H9 (cell line): ENCODE data around the gene FANCC. TPM values are rescaled to one million over a fixed set of nuclear protein-coding genes. Genes with fewer than 3 reads are reported as not detected.

Experiments
- DNase-seq: peaks from one replicate; pipeline ENCODE4 v3.0.0-alpha.2; 2017
- H2AFZ ChIP-seq: one replicate; pipeline ENCODE4 v1.6.1; 2013; ENCODE audit warnings: mild to moderate bottlenecking, low read length, control low read depth, moderate library complexity
- H2AK5ac ChIP-seq: 2 replicates; pipeline ENCODE4 v1.6.1; 2013; ENCODE audit warnings: low read length, control low read depth, mixed read lengths; ENCODE audit not compliant: insufficient read length
- H2BK120ac ChIP-seq: one replicate; pipeline ENCODE4 v1.6.1; 2013; ENCODE audit warnings: low read depth, mild to moderate bottlenecking, low read length, control low read depth, inconsistent platforms; ENCODE audit not compliant: poor library complexity, severe bottlenecking
- H2BK12ac ChIP-seq: 2 replicates; pipeline ENCODE4 v1.6.1; 2013; ENCODE audit warnings: low read length, control low read depth, mixed read lengths, low read depth; ENCODE audit not compliant: insufficient read length
- H2BK15ac ChIP-seq: 2 replicates; pipeline ENCODE4 v1.6.1; 2013; ENCODE audit warnings: low read depth, low read length, control low read depth
- H2BK20ac ChIP-seq: one replicate; pipeline ENCODE4 v1.6.1; 2013; ENCODE audit warnings: low read depth, mild to moderate bottlenecking, low read length, control low read depth, inconsistent platforms; ENCODE audit not compliant: poor library complexity, severe bottlenecking
- H2BK5ac ChIP-seq: 2 replicates; pipeline ENCODE4 v1.6.1; 2013; ENCODE audit warnings: low read length, control low read depth, mixed read lengths; ENCODE audit not compliant: insufficient read length
- H3K14ac ChIP-seq: 2 replicates; pipeline ENCODE4 v1.6.1; 2013; ENCODE audit warnings: low read length, control low read depth; ENCODE audit not compliant: insufficient read depth
- H3K18ac ChIP-seq: 2 replicates; pipeline ENCODE4 v1.6.1; 2013; ENCODE audit warnings: low read depth, mild to moderate bottlenecking, mixed read lengths, low read length, control low read depth; ENCODE audit not compliant: insufficient read length
- H3K23ac ChIP-seq: 2 replicates; pipeline ENCODE4 v1.6.1; 2013; ENCODE audit warnings: low read length, control low read depth, mixed read lengths, low read depth; ENCODE audit not compliant: insufficient read length
- H3K23me2 ChIP-seq: 2 replicates; pipeline ENCODE4 v1.6.1; 2013; ENCODE audit warnings: low read depth, mild to moderate bottlenecking, mixed read lengths, low read length, control low read depth; ENCODE audit not compliant: insufficient read length, poor library complexity, severe bottlenecking
- H3K27ac ChIP-seq: 2 replicates; pipeline ENCODE4 v1.5.1; 2013; ENCODE audit warnings: low read length, control low read depth, mixed read lengths, low read depth; ENCODE audit not compliant: insufficient read length
- H3K27me3 ChIP-seq: 2 replicates; pipeline ENCODE4 v1.6.1; 2013; ENCODE audit warnings: low read length, control low read depth, inconsistent platforms; ENCODE audit not compliant: insufficient read depth
- H3K4ac ChIP-seq: 2 replicates; pipeline ENCODE4 v1.6.1; 2013; ENCODE audit warnings: low read depth, mild to moderate bottlenecking, control low read depth, inconsistent platforms, low read length, moderate library complexity
- H3K4me1 ChIP-seq: 2 replicates; pipeline ENCODE4 v1.6.1; 2013; ENCODE audit warnings: low read length, control low read depth, inconsistent platforms; ENCODE audit not compliant: insufficient read depth
- H3K4me2 ChIP-seq: 2 replicates; pipeline ENCODE4 v1.6.1; 2013; ENCODE audit warnings: low read length, control low read depth, mixed read lengths; ENCODE audit not compliant: insufficient read length, insufficient read depth
- H3K56ac ChIP-seq: 2 replicates; pipeline ENCODE4 v1.6.1; 2013; ENCODE audit warnings: low read depth, mild to moderate bottlenecking, mixed read lengths, low read length, control low read depth; ENCODE audit not compliant: insufficient read length
- H3K79me1 ChIP-seq: 2 replicates; pipeline ENCODE4 v1.6.1; 2013; ENCODE audit warnings: low read depth, mild to moderate bottlenecking, moderate library complexity, low read length, control low read depth, inconsistent platforms; ENCODE audit not compliant: insufficient read depth, poor library complexity, severe bottlenecking
- H3K79me2 ChIP-seq: 2 replicates; pipeline ENCODE4 v1.6.1; 2013; ENCODE audit warnings: low read length, control low read depth, inconsistent platforms; ENCODE audit not compliant: insufficient read depth
- H3K9ac ChIP-seq: 2 replicates; pipeline ENCODE4 v1.6.1; 2013; ENCODE audit warnings: low read length, control low read depth, mixed read lengths; ENCODE audit not compliant: insufficient read length; ENCODE audit errors: extremely low read depth
- H3K9me3 ChIP-seq: one replicate; pipeline ENCODE4 v1.6.1; 2013; ENCODE audit warnings: low read depth, low read length, inconsistent platforms; ENCODE audit not compliant: control insufficient read depth
- H3T11ph ChIP-seq: one replicate; pipeline ENCODE4 v1.6.1; 2013; ENCODE audit warnings: mild to moderate bottlenecking, low read length, control low read depth, inconsistent platforms
- H4K20me1 ChIP-seq: one replicate; pipeline ENCODE4 v1.6.1; 2013; ENCODE audit not compliant: control insufficient read depth, insufficient read length, insufficient read depth
- H4K5ac ChIP-seq: 2 replicates; pipeline ENCODE4 v1.6.1; 2013; ENCODE audit warnings: low read depth, mild to moderate bottlenecking, mixed read lengths, low read length, control low read depth; ENCODE audit not compliant: insufficient read length
- H4K8ac ChIP-seq: replicated peaks from 2 replicates; pipeline ENCODE4 v1.6.1; 2013; ENCODE audit warnings: low read length, control low read depth, mixed read lengths, low read depth; ENCODE audit not compliant: insufficient read length
- H4K91ac ChIP-seq: 2 replicates; pipeline ENCODE4 v1.6.1; 2013; ENCODE audit warnings: low read depth, mild to moderate bottlenecking, moderate library complexity, mixed read lengths, low read length, control low read depth; ENCODE audit not compliant: insufficient read length
- H3K27ac Mint-ChIP-seq, 3 experiments: 2 replicates in 2 of 3; 3 replicates in 1 of 3; pipeline ENCODE4 v1.8.0; 2020 to 2021; ENCODE audit warnings: mixed read lengths in 3 of 3, mild to moderate bottlenecking in 1 of 3, moderate library complexity in 1 of 3
- H3K27me3 Mint-ChIP-seq: 2 replicates; pipeline ENCODE4 v1.8.0; 2021; ENCODE audit warnings: low read depth, mild to moderate bottlenecking, moderate library complexity, mixed read lengths
- H3K36me3 Mint-ChIP-seq, 3 experiments: 2 replicates in 2 of 3; 3 replicates in 1 of 3; pipeline ENCODE4 v1.8.0; 2020 to 2021; ENCODE audit warnings: low read depth in 3 of 3, mixed read lengths in 3 of 3; ENCODE audit not compliant: insufficient read depth in 1 of 3
- H3K4me1 Mint-ChIP-seq, 2 experiments: 2 replicates each; pipeline ENCODE4 v1.8.0; 2020; ENCODE audit warnings: mixed read lengths in 2 of 2
- H3K4me3 Mint-ChIP-seq, 2 experiments: 2 replicates in 1 of 2; 3 replicates in 1 of 2; pipeline ENCODE4 v1.8.0; 2020 to 2021; ENCODE audit warnings: mild to moderate bottlenecking in 2 of 2, mixed read lengths in 2 of 2, moderate library complexity in 1 of 2
- H3K9me3 Mint-ChIP-seq, 2 experiments: 2 replicates in 1 of 2; 3 replicates in 1 of 2; pipeline ENCODE4 v1.8.0; 2020; ENCODE audit warnings: mild to moderate bottlenecking in 2 of 2, mixed read lengths in 2 of 2, moderate library complexity in 1 of 2
- WGBS: extraction: QIAGEN DNeasy Blood & Tissue Kit; methylation state at CpG from one replicate; pipeline ENCODE4 v1.1.7; 2013; ENCODE audit warnings: missing lambda C conversion rate, low lambda C conversion rate, mixed read lengths; ENCODE audit not compliant: insufficient read length; ENCODE audit errors: extremely low coverage; 5-methylcytosine and 5-hydroxymethylcytosine counted together
- total RNA-seq: library from RNA; stranded (reverse); gene quantifications from 2 replicates; pipeline ENCODE4 v1.2.1, GENCODE V29; 2021
- TF ChIP-seq, protein P1 (sequence below): fragments of 200-600 bp; sonication (generic); conservative IDR thresholded peaks from 3 replicates; pipeline ENCODE4 v1.8.0; 2021; ENCODE audit warnings: antibody characterized with exemption, mild to moderate bottlenecking

FANCC gene
- total RNA-seq, 1 experiment from 2014 or later, result 14.6 TPM

GRCh38 chr9:95065224-95065623, 252.3 kb downstream of the FANCC start:
- H2AK5ac ChIP-seq, result no peak overlapping the region
- no peak overlapping the region for H3K14ac ChIP-seq
- no peak overlapping the region for H3K23ac ChIP-seq
- H2BK20ac ChIP-seq, result no peak overlapping the region
- no peak overlapping the region for H2AFZ ChIP-seq
- H3K4ac ChIP-seq, result no peak overlapping the region
- no peak overlapping the region for H4K8ac ChIP-seq
- H3K27me3 Mint-ChIP-seq, result no peaks in the 10 kb centered on the region; the same call in 1 of the 2 replicates
- H3K79me1 ChIP-seq, result no peaks in the 10 kb centered on the region
- H3K9me3 Mint-ChIP-seq, result no peaks in the 10 kb centered on the region
- H3K27me3 ChIP-seq, result no peaks in the 10 kb centered on the region
- no peak overlapping the region for H2BK5ac ChIP-seq
- H3K79me2 ChIP-seq, result no peaks in the 10 kb centered on the region
- no peaks in the 10 kb centered on the region for H4K20me1 ChIP-seq
- WGBS, result no CpG with 5 or more reads among the region's 11 CpGs
- no peak overlapping the region for H2BK15ac ChIP-seq
- no peak overlapping the region for H2BK120ac ChIP-seq
- H3K4me1 Mint-ChIP-seq, result peaks cover 22 to 24% of the 10 kb centered on the region in 2 experiments
- no peak for DNase-seq
- no peak overlapping the region for H2BK12ac ChIP-seq
- no peak overlapping the region for H4K91ac ChIP-seq
- no peak overlapping the region for H3K9ac ChIP-seq
- TF ChIP-seq, protein P1, sequence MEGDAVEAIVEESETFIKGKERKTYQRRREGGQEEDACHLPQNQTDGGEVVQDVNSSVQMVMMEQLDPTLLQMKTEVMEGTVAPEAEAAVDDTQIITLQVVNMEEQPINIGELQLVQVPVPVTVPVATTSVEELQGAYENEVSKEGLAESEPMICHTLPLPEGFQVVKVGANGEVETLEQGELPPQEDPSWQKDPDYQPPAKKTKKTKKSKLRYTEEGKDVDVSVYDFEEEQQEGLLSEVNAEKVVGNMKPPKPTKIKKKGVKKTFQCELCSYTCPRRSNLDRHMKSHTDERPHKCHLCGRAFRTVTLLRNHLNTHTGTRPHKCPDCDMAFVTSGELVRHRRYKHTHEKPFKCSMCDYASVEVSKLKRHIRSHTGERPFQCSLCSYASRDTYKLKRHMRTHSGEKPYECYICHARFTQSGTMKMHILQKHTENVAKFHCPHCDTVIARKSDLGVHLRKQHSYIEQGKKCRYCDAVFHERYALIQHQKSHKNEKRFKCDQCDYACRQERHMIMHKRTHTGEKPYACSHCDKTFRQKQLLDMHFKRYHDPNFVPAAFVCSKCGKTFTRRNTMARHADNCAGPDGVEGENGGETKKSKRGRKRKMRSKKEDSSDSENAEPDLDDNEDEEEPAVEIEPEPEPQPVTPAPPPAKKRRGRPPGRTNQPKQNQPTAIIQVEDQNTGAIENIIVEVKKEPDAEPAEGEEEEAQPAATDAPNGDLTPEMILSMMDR, result no peak
- H3K56ac ChIP-seq, result no peak overlapping the region
- no peak overlapping the region for H3T11ph ChIP-seq
- H3K4me1 ChIP-seq, result no peaks in the 10 kb centered on the region; the same call in 1 of the 2 replicates
- no peaks in the 10 kb centered on the region for H3K9me3 ChIP-seq
- no peaks in the 10 kb centered on the region for H3K23me2 ChIP-seq
- H3K27ac ChIP-seq, result no peak overlapping the region
- peaks cover 0 to 8% (median 6%) of the 10 kb centered on the region in 3 experiments; a peak in 5 of 7 replicates for H3K36me3 Mint-ChIP-seq
- no peak overlapping the region for H3K18ac ChIP-seq
- H3K4me2 ChIP-seq, result no peak overlapping the region
- no peak overlapping the region; a peak in 1 of 7 replicates for H3K27ac Mint-ChIP-seq
- H3K4me3 Mint-ChIP-seq, result no peak overlapping the region
- no peak overlapping the region for H4K5ac ChIP-seq
